22Rv1 (cell line): ENCODE data around the gene RNF8.
"Not testable (repeated sequence)": the region's sequence is repeated elsewhere in the genome, so short reads cannot be mapped to it uniquely, and the experiment has no call there.

Source experiments
- H3K27ac ChIP-seq: fragments of 450-650 bp; 2 replicates; pipeline ENCODE4 v1.5.1; 2017
- ZFX ChIP-seq: fragments of 450-650 bp; IDR thresholded peaks from 2 replicates; pipeline ENCODE4 v1.6.1; 2017; ENCODE audit warnings: antibody characterized with exemption, borderline replicate concordance
- TF ChIP-seq, protein P1 (sequence below): fragments of 450-650 bp; IDR thresholded peaks from 2 replicates; pipeline ENCODE4 v1.5.1; 2017; ENCODE audit warnings: mild to moderate bottlenecking

RNF8 gene

DNA sequence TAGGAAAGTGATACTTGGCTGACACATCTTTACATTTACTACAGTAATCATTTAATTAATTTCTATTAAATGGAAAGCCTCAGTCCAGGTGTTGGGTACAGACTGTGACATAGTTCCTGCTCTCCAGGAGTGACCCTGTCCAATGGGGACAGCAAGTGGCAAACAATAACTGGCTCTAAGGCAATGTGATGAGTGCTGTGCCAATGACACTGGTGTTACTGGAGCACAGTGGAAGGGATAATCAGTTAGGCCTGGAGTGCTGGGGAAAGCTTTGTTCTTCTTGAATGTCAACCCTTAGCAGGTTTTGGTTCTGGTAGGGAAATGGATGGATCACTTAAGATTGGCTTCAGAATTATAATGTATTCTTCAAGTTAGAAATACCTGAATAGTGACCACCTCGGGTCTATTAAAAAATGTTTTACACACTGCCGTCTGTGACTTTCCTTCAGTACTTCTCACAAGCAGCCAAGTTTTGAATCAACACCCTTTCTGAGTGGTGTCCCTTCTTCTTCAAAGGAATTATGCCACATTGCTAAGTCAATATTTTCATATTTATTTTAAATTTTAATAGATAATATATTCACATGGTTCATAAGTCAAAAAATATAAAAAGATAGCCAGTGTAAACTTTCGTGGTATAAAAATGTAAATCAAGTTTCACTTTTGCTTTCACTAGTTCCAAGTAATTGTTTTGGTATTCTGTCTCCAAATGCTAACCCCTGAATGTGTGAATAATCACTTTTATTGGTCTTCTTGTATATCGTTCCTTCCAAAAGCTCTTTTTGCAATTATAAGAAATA lies 88.8 kb downstream of the RNF8 start:
- TF ChIP-seq, protein P1, sequence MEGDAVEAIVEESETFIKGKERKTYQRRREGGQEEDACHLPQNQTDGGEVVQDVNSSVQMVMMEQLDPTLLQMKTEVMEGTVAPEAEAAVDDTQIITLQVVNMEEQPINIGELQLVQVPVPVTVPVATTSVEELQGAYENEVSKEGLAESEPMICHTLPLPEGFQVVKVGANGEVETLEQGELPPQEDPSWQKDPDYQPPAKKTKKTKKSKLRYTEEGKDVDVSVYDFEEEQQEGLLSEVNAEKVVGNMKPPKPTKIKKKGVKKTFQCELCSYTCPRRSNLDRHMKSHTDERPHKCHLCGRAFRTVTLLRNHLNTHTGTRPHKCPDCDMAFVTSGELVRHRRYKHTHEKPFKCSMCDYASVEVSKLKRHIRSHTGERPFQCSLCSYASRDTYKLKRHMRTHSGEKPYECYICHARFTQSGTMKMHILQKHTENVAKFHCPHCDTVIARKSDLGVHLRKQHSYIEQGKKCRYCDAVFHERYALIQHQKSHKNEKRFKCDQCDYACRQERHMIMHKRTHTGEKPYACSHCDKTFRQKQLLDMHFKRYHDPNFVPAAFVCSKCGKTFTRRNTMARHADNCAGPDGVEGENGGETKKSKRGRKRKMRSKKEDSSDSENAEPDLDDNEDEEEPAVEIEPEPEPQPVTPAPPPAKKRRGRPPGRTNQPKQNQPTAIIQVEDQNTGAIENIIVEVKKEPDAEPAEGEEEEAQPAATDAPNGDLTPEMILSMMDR, result no peak
- no peak for TF ChIP-seq ZFX
- no peak overlapping the region for H3K27ac ChIP-seq

- H3K27ac ChIP-seq, result not testable (repeated sequence)
These were observed 89.4 kb downstream of the RNF8 start for GRCh38 chr6:37443216-37443542.
